Fibroblast of skin of back (primary cell): ENCODE data around the gene ADD2.
"Not testable (repeated sequence)": the region's sequence is repeated elsewhere in the genome, so short reads cannot be mapped to it uniquely, and the experiment has no call there.

ENCODE experiments used
- DNase-seq: peaks from one replicate; pipeline ENCODE4 v3.0.0-alpha.2; 2013

Gene ADD2

DNA sequence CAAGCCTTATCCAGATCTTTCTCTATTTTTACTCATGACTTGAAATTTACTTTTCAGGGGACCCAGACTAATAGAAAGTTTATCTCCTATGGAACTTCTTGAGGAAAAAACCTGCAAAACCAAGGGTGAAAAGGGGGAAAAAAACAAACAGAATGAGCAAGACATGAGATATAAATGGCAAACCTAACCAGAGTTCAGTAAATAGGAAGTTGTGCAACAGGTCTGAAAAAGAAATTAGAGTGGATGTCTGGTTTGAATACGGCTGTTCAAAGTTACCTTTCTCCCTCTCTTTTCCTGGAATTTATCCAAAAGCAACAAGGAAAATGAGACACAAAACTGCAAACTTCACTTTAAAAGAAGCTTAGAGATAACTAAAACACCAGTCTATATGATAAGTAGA lies 135.6 kb downstream of the ADD2 start:
- DNase-seq, result no peak

DNA sequence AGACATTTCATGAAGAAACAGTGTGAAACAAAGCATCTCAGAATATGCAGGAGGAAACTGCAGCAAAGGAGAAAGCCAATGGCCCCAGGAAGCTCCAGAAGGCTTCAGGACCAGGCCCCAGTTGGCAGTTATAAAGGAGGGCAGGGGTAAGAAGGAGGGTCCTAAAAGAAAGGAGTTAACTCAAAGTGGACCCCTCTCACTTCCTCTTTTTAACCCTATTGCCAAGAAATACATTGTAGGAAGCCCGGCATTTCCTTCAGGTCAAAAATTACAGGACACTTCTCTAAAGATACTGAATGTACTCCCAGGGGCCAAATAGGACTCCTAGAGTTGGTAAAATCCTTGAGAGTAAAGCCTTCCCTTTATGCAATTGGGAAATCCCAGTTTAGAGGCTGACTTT lies 137.2 kb downstream of the ADD2 start:
- no peak for DNase-seq

DNA sequence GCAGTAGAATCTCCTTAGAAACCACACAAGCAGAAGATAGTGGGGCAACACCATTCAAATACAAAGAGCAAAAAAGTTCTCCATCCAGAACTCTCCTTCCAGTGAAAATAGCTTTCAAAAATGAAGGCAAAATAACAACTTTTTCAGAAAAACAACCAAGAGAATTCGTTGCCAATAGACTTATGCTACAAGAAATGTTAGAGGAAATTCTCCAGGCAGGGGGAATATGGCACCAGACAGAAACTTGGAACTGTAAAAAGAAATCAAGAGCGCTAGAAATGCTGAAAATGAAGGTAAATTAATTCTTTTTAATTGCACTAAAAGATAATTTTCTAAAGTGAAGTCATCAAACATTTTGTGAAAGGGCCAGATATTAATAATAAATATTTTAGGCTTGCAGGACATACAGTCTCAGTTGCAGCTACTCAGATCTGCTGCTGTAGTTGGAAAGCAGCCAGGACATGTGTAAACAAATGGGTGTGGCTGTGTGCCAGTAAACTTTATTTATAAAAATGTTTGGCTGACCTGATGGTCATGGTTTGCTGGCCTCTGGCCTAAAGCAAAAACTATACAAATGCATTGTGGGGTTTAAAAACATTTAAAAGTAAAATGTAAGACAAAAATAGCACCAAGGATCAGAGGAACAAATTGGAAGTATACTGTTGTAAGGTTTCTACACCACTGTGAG lies 140.6 kb downstream of the ADD2 start:
- no peak for DNase-seq

DNA sequence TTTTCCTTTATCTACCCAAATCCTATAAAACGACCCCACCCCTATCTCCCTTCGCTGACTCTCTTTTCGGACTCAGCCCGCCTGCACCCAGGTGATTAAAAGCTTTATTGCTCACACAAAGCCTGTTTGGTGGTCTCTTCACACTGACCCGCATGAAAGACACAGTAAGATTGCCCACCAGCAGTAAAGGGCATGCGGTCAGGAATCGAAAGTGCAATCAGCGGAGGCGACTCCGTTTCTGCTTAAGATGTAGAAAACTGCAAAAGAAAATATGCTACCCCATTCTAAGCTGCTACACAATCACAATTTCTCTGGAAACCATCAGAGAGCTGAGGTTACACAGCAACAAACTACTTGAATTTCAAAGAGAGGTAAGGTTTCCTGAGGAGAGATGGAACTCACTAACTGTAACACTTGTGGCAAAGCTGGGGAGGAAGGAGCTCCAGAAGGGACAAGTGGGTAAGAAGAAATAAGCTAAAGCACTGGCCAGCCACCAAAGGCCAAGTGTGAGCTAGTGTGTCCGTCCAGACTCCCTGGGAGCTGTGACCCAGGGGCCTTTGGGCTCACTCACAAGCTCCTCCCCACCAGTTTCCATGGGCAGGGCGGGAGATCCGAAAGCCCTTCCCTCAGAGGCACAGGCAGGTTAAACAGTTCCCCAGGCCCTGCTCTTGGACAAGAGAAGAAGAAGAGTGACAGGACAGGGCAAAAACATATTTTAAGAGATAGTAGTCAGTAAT lies 141.6 kb downstream of the ADD2 start:
- DNase-seq, result no peak

DNA sequence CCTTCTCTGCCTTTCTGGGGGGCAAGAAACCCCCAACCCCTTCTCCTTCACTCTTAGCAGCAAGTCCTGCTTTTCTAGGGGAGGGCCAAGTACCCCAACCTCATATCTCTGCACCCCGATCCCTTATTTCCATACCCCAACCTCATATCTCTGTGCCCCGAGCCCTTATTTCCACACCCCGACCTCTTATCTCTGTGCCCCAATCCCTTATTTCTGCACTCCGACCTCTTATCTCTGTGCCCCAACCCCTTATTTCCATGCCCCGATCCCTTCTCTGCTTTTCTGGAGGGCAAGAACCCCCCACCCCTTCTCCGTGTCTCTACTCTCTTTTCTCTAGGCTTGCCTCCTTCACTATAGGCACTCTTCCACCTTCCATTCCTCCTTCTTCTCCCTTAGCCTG lies 146.5 kb downstream of the ADD2 start:
- not testable (repeated sequence) for DNase-seq

DNA sequence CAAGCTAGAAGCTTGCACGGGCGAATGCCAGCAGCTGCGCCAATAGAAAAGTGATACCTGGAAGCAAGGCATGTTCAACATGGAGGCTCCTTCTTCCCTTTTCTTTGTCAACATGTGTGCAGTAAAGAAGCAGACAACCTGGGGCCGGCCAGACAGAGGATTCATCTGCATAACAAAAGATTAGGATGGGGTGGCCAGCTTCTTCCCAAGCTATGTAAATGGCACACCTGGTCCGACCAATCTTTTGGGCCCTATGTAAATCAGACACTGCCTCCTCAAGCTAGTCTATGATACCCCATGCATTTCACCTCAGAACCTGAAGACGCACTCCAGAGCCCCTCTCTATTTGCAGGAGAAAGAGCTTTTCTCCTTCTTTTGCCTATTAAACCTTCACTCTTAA lies 148.0 kb downstream of the ADD2 start:
- no peak for DNase-seq

DNA sequence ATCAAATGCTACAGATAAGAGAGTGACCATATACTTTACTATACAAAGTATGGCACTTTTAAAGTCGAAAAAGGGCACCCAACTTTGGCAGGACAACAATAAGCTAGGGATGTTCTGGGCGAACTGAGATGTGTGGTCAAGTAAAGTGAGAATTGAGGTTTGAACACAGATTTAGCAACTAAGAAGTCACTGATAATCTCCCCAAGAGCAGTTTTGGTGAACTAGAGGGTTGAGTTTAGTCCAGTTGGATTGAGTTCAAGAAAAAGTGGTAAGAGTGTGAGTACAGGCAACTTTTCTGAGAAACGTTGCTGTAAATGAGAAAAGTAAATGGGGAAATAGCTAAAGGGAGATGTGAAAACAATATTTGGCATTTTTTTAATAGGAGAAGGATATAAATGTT lies 148.8 kb downstream of the ADD2 start:
- DNase-seq, result no peak

DNA sequence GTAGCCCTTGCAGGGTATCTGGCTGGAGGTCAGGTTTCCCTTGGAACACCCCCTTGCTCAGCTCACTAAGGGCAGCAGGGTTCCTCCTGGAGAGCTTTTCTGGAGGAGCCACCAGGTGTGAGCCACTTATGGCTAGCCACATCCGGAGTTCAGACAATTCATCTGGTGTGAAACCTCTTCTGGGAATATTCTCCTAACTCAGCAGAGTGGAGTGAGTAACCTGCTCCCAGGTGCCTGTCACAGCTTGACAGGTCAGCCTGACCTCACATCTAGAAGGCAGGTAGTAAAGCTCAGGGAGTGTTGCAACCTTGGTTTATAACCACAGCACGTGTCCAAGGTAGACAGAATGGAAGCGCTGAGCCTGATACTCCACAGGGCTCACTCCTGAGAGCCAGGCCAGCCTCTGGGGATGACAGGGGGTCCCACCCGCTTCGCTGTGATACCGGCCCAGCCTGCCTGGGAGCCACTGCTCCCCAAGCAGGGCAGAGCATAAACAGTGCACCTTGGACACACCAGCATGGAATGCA lies 151.8 kb downstream of the ADD2 start:
- no peak for DNase-seq

DNA sequence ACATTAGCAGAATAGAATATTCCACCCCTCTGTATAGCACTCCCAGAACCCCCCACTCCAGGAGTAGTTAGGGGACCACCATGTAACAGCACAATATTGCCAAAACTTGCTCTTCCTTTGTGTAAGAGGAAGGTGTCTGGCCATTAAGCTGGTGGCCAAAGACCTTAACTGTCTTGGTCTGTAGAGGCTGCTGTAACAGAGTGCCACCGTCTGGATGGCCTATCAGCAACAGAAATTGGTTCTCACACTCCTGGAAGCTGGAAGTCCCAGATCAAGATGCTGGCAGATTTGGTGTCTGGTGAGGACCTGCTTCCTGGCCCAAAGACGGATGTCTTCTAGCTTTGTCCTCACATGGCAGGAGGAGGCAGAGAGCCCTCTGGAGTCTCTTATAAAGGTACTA lies 152.8 kb downstream of the ADD2 start:
- DNase-seq, result no peak

DNA sequence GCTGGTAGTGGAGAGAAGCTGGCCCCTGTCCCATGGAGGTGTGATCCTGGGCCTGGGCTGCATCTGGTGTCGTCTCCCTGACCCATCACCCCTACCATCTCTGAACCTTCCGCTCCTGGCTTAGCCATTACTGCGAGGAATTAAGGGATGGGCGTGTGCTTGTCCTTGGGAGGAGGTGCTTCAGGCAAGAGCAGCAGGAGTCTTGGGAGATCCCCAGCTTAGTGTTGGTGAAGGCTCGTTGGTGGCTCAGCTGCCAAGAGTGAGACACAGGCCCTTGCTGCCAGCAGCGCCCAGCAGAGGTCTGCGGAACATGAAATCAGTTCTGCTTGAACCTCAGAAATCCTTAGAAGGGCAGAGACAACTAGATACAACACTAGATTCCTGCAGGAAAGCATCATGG lies 154.5 kb downstream of the ADD2 start:
- DNase-seq, result no peak

DNA sequence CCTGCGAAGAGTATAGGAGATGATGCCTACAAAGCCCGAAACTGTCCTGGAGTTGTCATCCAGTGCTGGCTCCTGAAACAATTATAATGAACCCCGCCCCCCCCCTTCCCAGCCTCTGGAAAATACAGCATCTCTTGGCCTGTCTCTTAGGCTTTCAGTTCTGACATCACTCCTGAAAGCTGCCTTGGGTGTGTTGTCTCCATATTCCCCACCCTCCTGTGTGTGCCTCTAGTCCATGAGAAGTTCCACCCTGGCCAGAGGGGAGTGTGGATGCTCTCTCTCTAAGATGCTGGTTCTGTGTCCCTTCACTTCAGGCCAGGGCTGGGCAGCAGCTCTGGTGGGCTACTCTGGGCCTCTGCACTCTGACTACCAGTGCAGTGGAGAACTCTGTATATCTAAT lies 155.4 kb downstream of the ADD2 start:
- DNase-seq, result no peak

DNA sequence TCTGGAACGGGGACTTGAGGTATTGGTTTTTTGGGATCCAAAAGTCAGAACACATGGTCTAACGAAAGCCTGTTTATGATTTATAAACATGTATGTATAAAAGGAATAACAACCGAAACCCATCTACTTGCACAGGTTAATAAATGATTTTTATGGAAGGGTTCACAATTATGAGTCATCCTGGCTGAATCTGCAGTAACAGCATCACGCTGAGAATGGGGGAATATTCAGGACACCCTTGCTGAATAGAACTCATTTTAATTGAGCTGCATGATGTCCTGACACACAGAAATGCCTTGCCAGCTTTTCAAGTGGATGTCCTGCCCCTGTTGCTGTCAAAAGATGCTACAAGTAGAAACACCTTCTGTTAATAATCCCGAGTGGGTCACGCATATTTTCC lies 159.6 kb downstream of the ADD2 start:
- DNase-seq, result no peak

DNA sequence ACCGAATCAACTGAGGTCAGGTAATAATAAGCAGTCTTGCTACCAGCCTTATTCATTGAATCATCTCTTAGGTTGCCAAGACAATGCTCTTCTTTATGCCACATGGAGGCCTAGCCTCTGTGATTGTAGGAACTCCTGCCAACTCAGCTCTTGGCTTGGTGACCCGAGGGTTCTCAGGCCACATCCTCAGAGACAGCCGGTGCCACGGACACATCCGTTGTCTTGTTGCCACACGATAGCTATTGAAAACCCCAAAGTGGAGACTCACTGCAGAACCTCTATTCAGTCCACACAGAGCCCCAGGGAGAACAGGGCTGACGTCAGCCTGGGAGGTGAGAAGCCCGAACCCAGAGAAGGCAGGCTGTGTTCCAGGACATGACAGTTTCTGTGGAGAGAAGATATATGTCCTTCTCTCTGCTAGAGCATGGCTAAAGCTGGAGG lies 160.9 kb downstream of the ADD2 start:
- DNase-seq, result no peak
